ENCODE measurements around the gene ARHGAP6.

ARHGAP6 gene

DNA sequence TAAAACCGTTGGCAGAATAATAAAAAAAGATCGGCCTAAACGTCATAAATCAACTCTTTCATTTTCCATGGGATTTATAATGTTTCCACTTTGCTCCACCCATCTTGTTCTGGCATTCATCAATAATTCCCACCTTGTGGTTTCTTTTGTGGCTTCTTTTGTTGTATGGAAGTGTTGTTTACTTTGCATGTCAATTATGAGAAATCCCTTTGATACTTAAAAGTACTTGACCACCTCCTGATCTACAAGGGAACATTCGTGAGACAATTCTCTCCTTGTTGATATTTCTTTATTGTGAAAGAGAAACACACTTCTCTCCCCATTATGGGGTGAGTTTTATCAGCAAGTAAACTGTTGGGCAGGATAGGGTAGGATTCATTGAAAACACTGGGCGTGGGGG lies 369.7 kb downstream of the ARHGAP6 start:
- DNase-seq (ENCODE audit: low read depth in 2 of 2) = no peak

GRCh38 chrX:11293113-11293512 lies 372.6 kb downstream of the ARHGAP6 start, which contains the start of gene AMELX:
Gene AMELX, plus strand, starts transcription at chrX:11293413. Its CDS starts 1,376 bp downstream, at chrX:11294789.
- no peak for DNase-seq (ENCODE audit: low read depth in 2 of 2)

DNA sequence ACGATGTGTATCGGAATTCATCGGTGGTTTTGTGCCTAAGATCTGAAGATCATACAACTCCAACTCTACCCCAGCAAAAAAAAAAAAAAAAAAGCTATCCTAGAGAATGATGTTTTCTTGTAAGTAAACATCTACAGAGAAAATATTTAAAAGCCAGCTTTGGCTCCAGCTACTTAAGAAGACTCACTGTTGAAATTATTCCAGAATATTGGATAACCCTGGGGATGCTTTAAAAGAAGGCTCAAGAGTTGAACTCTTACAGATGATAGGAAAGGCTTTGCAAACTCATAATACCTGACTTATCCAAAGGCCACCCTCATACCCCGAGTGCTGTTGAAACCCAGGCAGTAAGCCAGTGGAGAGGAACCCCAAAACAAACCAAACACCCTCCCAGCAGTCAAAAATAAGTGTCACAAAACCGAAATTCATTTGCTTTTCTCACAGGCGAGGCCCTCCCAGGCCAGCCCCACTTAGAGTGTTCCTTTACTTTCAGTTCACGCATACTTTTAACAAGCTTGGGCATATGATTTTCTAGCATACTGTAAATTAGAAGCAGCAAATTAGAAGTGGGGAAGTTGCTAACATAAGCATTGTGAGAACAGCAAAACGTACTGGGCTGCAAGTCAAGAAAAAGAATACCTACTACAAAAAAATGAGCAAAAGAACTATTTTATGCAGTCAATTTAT lies 375.2 kb downstream of the ARHGAP6 start:
- no peak for DNase-seq (ENCODE audit: low read depth in 2 of 2)

DNA sequence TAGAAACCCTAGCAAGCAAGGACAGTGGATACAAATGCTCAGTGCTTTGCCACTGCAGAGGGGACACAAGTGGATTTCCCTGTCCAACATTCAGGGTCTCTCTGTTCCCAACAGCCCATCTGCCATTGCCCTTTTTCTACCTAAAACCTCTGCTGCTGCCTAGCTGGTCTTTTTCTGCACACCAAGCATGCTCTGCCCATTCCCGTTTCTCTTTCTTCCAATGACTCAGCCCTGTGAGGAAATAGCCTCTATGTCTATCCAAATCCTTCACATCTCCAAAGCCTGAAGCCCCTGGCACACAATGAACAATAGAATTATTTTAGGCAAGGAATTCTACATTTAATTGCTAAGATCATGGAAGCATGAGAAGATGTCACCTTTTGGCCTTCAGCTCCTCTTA lies 378.2 kb downstream of the ARHGAP6 start:
- DNase-seq (ENCODE audit: low read depth in 2 of 2) = no peak

- no peak for DNase-seq (ENCODE audit: low read depth in 2 of 2)
Observed at GRCh38 chrX:11285651-11286050, 380.1 kb downstream of the ARHGAP6 start.

GRCh38 chrX:11282043-11282442 lies 383.7 kb downstream of the ARHGAP6 start:
- DNase-seq (ENCODE audit: low read depth in 2 of 2) = no peak

DNA sequence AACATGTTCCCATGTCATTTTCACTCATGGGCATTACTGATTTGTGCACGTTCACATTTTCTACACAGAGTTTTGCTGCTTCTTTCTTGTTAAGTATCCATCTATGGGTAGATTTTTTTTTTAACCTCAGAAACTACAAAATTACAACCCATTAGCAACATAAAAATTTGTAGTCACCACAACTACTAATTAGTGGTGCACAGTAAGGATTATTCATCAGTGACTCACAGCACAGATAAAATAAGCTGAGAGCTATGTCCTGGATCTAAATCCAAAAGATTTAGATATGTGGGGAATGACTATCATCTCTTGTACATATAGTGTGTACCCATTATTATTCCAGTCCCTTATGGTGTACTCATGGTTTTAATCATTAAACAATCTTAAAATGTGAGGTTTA lies 392.2 kb downstream of the ARHGAP6 start:
- DNase-seq (ENCODE audit: low read depth in 2 of 2) = no peak

DNA sequence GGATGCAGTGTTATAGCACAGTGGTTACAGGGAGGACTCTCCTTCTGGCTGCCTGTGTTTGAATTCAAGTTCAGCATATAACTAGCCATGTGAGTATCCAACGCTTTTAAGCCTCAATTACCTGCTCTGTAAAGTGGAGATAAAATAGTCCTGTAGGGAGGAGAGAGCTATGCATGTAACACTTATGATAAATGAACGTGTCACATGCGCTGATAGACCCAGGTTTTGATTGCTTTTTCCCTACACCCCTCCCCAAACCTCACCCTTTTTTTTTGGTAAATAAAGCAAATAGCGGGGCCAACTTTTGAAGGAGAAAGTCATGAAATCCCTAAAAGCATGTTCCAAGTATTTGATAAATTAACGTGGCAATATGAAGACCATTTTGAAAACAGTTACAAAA lies 392.9 kb downstream of the ARHGAP6 start:
- DNase-seq (ENCODE audit: low read depth in 2 of 2) = no peak

- DNase-seq (ENCODE audit: low read depth in 2 of 2) = no peak
Observed at GRCh38 chrX:11272290-11272689, 393.4 kb downstream of the ARHGAP6 start.

DNA sequence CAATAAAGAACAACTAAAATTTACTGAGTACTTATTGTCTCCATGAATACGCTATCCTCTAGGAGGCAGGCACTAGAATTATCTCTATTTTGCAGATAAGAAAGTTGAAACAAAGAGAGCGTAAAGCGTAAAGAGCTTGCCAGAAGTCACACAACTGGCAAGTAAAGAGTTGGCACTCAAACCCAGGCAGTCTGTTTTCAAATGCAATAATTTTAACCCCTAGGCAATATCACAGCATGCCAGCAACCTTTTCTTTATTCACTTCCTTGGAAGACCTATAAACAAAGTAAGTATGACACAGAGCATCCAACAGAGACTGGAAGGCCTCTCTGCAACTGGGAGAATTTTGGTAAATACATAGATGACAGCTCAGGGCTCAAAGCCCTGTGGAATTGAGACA lies 395.7 kb downstream of the ARHGAP6 start:
- DNase-seq (ENCODE audit: low read depth in 2 of 2) = no peak

DNA sequence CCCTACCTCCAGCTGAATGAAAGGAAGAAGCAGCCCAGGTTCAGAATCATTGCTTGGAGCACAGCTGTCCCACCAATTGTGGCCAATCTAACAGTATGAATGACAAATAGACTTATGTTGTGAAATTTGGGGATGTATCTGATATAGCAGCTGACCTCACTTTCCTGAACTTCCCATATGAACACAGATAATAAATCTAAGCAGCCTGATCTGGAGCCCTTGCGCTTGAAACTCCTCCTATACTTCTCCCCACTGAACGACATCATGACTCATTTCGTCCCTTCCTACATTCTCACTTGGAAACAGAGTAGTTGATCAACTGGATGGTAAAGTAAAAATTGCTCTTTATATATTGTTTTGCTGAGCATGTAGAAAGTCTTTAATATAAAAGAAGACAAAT lies 396.7 kb downstream of the ARHGAP6 start:
- no peak for DNase-seq (ENCODE audit: low read depth in 2 of 2)

DNA sequence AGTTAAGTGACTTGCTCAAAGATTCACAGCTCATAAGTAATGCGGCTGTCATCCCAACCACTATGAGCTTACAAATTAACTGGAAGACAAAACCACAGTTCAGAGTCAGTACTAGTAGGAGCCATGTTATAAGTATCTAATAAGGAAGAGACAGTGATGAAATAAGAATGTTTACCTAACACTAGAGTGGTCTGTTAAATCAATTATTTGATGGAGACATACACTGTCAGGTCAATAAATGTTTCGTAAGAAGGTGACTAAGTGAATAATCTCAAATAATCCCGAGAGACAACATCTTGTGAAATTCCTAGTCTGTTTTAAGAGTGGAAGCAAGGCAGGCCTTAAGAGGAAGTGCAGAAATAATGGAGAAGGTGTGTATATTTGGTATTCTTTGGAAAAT lies 398.3 kb downstream of the ARHGAP6 start:
- no peak for DNase-seq (ENCODE audit: low read depth in 2 of 2)

DNA sequence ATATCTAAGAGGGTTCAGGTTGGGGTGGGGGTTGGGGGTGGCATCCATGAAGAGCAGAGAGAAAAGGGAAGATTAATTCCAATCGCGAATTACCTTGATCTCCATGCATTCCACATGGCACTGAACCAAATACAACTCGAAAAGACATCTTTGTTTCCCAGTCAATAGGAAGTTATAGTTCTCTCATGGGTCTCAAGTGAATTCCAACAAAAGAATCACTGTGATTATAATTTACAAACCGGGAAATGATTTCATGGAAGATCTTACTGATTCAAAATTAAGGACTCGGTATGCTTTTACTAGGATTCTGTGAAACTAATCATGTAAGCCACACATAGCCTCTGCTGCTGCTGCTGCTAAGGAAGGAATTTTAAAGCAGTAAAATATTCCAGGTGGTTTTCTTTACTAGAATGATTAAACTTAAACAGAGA lies 399.1 kb downstream of the ARHGAP6 start:
- DNase-seq (ENCODE audit: low read depth in 2 of 2) = no peak

DNA sequence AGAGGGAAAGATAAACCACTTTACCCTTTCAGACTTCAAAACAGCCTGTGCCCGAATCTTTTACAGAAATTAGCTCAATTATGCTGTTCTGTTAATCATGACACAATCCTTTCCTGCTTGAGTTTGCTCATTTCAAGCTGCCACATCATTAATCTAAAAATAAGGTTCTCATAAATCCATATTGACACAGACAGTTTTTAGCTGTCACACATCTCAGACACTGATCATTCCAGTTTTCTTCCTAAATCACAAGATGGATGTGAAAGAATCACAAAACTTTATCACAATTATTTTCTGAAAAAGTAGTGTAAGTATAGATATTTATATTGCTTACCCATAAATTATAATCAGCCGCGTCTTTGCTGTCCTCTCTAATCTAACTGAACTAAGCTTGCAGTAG lies 400.4 kb downstream of the ARHGAP6 start:
- DNase-seq (ENCODE audit: low read depth in 2 of 2) = no peak

DNA sequence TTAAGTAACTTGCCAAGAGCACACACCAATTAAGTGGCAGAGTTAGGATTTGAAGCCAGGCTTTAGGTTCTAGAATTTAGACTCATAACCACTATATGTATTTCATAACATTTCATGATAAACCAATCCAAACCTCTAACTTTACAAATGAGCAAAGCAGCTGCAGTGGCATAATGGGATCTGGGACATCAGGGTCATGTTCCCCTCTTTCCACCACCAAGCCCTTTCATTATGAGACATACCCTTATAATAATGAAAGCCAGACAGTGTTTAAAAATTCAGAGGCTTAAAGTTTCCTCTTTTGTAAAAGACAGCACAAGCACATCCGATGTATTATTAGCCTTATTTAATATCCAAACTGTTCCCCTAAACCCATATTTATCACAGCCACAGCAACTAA lies 400.8 kb downstream of the ARHGAP6 start:
- no peak for DNase-seq (ENCODE audit: low read depth in 2 of 2)

- no peak for DNase-seq (ENCODE audit: low read depth in 2 of 2)
Observed at GRCh38 chrX:11261260-11261659, 404.5 kb downstream of the ARHGAP6 start.

DNA sequence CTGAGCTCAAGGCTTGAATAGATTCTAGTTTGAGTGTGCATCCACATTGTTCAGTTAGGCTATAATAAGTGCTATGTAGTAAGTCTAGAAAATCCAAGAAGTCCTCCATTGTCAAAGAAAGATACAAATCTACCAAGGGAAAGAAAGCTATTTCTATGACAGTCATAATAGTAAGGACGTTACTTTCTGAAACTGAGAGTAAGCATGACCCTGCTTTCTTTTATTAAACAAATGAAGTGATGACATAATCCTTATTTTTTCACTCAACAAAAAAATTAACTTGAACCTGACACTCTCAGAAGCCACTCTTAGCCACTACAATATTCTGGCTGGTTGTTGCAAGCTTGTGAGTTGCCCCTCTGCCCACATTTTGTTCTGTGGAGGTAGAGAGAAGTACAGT lies 406.3 kb downstream of the ARHGAP6 start:
- DNase-seq (ENCODE audit: low read depth in 2 of 2) = no peak

DNA sequence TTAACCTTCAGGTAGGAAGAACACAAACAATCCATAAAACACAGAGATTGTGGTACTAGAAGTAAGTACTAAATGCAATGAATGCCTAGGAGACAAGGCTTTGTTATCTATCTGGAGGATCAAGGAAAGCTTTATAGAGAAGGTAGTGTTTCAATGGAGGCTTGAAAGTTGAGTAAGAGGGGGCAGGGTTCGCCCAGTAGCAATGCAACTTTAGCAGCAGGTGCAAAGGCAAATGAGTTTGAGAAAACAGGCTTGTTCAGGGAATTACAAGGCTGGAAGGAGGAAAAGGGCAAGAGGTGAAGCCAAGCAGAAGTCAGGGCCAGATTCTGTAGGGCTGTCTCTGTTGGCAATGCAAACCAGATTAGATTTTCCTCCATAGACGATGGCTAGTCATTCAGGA lies 408.0 kb downstream of the ARHGAP6 start:
- DNase-seq (ENCODE audit: low read depth in 2 of 2) = no peak

- no peak for DNase-seq (ENCODE audit: low read depth in 2 of 2)
Observed at GRCh38 chrX:11257290-11257689, 408.4 kb downstream of the ARHGAP6 start.

DNA sequence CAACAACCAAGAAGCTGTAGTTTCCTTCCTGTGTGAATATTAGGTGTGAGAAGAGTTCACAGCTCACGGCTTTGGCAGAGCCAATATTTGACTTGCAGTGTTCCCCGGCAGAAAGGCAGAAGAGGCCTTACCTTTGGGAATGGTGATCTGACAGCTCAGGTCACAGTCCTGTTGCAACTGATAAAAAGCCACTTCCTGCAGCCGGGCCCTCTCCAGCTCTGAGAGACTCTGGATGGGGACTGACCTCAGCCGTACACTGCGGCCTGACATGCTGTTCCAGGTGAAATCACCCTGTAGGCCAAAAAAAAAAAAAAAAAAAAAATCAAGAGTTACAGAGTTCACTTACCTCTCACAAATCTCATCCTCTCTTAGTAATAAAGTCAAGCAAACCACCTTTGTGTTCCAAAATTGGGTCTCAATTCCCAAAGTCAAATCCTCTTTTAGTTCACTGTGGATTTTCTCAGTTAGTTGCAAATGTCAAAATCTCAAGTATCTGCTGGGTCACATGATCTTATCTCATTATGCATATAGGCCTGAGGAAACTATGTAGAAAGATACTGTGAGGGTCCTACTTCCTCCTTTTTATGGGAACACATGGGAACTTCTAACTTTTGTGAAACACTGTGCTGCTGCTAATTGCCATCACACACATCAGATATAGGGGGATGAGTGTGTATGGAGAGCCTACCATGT lies 411.2 kb downstream of the ARHGAP6 start:
- DNase-seq (ENCODE audit: low read depth in 2 of 2) = no peak

GRCh38 chrX:11244636-11245035 lies 421.1 kb downstream of the ARHGAP6 start:
- no peak for DNase-seq (ENCODE audit: low read depth in 2 of 2)

GRCh38 chrX:11242704-11243103 lies 423.0 kb downstream of the ARHGAP6 start:
- DNase-seq (ENCODE audit: low read depth in 2 of 2) = no peak

GRCh38 chrX:11241720-11242119 lies 424.0 kb downstream of the ARHGAP6 start:
- no peak for DNase-seq (ENCODE audit: low read depth in 2 of 2)

GRCh38 chrX:11239230-11239629 lies 426.5 kb downstream of the ARHGAP6 start:
- no peak for DNase-seq (ENCODE audit: low read depth in 2 of 2)
